GM21390 (cell line): ENCODE measurements around the gene ARFIP2.
"Not testable (repeated sequence)": the region's sequence is repeated elsewhere in the genome, so short reads cannot be mapped to it uniquely, and the experiment has no call there.

Source experiments
- ATAC-seq: cut with Tn5 transposase; IDR thresholded peaks from one replicate; pipeline ENCODE4 v1.9.1; 2021; ENCODE audit not compliant: unreplicated experiment

ARFIP2 gene, protein sequence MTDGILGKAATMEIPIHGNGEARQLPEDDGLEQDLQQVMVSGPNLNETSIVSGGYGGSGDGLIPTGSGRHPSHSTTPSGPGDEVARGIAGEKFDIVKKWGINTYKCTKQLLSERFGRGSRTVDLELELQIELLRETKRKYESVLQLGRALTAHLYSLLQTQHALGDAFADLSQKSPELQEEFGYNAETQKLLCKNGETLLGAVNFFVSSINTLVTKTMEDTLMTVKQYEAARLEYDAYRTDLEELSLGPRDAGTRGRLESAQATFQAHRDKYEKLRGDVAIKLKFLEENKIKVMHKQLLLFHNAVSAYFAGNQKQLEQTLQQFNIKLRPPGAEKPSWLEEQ

DNA sequence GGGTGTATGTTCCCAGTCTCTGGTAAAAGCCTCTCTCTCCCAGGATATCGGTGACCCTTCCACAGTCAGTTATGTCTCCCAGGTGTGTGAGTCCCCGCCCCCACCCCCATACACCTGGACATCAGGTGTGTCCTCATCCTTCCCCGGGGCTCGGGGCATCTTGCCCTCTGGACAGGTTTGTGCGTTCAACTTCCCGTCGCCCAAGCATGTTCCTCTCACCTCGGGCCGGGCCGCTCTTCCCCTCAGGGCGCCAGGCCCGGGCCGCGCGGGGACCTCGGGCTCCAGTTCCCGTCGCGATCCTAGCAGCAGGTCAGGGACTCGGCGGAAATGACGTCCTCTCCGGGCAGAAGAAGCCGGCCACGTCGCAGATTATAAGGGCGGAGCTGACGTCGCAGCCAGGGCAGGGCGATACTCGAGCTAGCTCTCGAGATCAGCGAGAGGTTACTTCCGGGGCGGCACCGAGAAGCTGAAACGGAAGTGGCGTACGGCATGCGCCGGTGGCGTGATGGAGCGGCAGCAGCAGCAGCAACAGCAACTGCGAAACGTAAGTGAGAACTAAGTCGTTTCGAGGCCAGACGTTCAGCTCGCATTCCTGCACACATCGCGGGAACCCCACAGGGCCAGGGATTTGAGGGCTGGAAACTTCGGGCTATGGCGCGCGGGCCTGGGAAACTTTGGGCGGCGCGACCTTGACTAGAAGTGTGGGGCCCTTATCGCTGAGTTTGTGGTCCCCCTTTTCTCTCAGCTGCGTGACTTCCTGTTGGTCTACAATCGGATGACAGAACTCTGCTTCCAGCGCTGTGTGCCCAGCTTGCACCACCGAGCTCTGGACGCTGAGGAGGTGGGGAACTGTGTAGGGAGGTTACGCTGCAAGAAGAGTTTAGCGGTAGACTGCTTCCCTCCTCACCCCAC is at the start of gene ARFIP2, which contains the start of gene TIMM10B:
TSS of gene ARFIP2 (minus strand) at position 320 of the 912 bp plus-strand sequence. CDS start 910 bp downstream, outside the sequence.
TSS of gene TIMM10B (plus strand) at position 490 of the 912 bp plus-strand sequence. CDS start at position 506, 16 bp downstream.
- ATAC-seq: peak; percentile 99

DNA sequence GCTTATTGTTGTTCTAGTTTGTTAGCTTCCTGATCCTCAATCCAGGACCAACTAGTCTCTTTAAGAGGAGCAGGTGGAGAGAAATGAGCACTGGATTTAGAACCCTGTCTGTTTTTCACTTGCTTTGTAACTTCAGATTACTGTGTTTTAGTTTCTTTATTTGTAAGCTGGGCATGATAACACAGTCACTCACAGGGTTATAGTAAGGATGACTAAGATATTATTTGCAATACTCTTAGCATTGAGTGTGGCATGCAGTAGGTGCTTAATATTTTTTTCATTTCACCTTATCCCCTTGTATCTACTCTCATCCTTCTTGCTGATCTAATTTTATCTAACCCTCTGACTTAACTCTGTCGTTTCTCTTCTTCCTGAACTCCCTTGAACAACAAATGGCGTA is 49.7 kb upstream of the ARFIP2 start:
- no peak for ATAC-seq

DNA sequence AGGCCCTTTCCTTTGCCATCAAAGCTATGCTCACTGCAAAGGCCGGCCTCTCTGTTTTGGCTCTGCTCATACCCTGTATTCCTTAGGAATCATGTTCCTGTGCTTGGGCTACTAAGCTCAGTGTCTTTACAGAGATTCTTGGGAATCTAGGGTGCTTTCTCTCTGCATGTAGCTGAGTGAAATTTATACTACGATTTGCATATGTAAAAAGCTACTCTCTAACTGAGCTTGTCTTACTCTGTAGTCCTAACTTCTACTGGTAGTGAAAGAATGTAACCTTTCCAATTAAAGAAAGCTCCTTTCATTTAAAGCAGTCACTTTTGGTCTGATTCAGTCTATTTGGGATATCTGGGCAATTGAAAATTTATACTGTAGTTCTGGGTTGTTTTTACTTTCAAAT is 48.1 kb upstream of the ARFIP2 start:
- ATAC-seq: no peak

DNA sequence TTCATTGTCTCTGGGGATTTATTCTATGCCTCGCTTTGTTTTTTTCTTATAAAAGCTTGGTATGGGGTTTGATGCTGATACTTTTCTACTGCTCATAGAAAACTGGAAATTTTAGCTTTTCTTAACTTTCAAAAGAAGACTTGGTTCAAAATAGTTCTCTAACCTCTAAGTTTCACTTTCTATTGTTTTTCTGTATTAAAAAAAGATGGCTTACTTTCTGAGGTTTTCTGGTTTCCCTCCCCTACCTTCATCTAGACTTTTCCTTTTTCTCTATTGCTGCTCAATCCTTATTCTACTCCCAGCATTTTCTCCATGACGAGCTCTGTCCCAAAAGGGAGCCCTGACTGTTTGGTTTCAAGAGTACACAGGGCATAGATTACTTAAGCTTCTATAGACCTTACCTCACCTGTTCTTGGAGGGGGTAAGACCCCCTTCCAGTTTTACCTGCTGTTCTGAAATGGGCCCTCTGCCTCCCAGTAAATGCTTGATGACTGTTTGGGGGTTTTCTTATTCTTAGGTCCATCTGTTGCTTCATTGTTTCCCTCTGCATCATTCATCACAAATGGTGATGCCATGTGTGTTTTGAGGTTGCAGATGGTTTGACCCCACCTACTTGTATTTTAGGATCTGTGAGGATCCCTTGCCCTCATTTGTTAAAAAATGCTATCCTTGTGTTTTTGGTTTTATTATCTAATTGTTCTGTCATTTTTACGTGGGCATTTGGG is 45.4 kb upstream of the ARFIP2 start:
- ATAC-seq: peak; percentile 67

DNA sequence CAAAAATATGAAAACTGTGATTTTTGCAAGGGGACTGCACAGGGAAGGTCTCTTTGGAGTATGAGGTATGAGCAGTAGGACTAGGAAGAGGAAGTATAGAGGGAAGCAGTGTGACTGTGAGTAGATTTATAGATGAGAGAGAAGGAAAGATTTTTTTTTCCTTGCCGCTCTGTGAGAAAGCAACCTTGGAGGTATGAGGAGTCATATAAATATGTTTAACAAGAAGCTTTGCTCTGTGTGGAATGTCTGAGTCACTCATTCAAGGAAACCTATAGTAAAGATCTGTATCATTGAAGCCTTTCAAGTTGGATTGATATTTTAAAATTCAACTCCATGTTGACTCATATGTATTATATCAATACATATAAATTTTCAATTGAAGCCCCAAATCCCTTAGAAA is 42.1 kb upstream of the ARFIP2 start:
- no peak for ATAC-seq

DNA sequence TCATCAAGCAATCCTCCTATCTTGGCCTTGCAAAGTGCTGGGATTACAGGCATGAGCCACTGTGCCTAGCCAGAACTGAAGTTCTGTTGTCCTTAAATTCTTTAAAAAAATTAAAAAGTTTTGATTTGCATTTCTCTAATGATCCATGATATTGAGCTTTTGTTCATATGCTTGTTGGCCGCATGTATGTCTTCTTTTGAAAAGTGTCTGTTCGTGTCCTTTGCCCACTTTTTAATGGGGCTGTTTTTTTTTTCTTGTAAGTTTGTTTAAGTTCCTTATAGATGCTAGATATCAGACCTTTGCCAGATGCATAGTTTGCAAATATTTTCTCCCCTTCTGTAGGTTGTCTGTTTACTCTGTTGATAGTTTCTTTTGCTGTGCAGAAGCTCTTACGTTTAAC is 40.8 kb upstream of the ARFIP2 start:
- not testable (repeated sequence) for ATAC-seq

DNA sequence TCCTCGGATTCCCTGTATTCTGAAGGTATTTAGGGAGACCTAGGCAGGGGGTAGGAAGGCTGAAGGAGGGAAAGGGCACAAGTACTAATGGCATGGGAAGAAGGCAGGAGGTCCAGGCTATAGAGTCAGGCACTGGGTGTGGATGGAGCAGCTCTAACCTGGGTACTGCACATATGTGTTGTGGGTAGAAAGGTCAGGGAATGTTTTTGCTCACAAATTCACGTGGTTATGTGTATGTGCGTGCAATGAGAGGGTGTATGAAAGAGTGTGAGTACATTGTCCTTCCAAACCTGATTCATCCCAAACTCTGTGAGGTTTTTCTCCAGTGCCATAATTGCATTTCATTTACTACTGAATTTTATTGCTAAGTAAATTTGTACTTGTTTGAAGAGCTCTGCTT is 39.1 kb upstream of the ARFIP2 start:
- no peak for ATAC-seq

DNA sequence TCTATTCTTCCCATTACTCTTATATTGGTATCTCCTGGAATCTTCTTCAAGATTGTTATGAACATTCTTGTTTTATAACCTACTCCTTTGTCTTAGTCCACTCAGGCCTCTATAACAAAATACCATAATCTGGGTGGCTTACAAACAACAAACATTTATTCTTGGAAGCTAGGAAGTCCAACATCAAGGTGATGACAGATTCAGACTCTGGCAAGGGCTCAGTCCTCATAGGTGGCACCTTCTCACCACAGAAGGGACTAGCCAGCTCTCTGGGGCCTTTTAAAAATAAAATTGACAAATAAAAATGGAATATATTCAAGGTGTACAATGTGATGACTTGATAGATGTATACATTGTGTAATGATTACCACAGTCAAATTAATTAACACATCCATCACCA is 35.7 kb upstream of the ARFIP2 start:
- no peak for ATAC-seq

DNA sequence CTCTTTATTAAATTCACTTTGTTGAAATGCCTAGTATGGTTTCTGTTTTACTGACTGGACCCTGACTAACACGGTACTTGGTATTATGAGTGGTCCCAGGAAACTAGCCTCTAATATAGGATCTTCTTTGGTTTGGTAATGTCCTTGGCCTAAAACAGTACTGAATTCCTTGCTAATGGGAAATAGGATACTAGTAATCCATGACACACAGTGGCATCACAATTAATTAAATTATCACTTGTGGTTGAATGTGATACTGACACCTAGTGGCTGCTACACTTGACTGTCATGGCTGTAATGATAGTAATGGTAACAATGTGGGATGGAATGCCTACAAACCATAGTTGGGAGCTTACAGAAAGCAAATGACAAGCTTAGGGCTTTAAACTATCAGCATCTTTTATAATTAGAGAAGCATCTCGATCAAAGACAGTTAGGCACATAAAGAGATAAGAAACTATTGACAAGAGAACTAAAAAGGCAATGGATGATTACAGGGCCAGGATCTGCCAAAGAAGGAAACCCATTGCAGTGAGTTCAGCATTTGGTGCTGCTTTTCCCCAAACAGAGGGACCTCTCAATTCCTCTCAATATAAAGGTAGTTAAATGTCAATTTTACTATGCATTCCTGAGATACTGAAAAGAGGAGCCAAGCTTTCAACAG is 24.6 kb upstream of the ARFIP2 start:
- ATAC-seq: no peak

DNA sequence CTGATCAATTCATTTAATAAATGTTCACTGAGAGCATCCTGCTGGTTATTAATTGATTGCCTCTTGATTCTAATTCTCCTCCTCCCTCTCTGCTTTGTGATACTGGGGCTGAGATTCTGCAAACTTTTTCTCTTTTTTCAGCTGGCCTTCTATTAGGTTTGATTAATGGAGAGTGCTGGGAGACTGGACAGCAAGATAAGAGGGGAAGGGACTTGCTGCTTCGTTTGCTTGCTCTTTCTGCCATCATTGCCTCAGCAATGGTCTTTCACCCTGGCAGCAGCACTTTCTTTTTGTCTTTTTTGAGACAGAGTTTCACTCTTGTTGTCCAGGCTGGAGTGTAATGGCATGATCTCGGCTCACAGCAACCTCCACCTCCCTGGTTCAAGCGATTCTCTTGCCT is 23.0 kb upstream of the ARFIP2 start:
- ATAC-seq: no peak

DNA sequence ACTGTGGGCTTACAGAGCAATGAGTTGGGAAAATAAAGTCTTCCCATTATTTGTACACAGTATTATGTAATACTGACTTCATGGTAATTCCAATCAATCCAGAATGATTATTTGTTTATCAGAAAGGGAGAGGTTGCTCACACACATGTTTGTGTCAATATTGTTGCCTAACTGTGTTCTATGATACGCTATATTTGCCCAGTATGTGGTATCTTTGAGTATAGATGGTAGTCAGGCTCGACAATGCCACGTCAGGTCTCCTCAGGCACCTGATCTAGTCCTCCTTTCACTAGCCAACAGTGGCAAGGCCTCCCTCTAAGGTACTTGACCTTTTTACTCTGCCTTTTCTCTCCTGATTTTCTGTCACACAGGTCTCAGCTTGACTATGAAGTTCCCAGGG is 21.3 kb upstream of the ARFIP2 start:
- no peak for ATAC-seq

DNA sequence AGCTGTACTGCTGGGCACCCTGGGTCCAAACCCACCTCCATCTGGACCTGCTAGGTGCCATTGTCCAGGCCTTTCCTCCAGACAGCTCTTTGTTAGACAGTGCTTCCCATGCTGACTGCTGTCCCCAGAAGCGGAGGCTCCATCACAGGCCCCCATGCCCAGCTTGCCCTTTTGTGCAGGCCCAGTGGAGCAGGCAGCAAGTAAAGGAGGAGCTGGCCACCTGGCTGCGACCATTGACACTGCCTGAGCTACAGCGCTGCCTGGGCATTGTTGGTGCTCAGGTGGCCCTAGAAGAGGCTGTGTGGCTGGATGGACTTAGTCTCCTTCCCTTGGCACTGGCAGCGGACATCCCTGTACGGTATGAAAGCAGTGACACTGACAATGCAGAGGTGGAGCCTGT is 17.4 kb upstream of the ARFIP2 start:
- no peak for ATAC-seq

DNA sequence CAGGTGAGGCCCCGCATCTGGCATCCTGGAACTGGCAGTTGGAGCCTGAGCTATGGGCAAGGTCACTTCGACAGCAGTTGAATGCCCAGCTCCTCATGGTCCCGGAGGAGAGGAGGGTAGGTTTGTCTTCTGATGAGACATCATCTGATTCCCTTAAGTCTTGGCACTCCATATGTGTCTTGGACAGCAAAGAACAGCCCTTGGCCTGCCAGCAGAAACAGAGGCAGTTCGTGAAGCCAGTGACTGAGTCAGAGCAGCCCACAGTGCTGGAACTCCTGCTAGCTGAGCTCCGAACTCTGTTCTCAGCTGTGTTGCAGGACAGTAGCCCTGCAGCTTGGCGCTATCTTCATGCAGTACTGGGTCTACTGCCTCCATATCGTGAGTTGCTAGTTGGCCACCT is 17.0 kb upstream of the ARFIP2 start:
- no peak for ATAC-seq

DNA sequence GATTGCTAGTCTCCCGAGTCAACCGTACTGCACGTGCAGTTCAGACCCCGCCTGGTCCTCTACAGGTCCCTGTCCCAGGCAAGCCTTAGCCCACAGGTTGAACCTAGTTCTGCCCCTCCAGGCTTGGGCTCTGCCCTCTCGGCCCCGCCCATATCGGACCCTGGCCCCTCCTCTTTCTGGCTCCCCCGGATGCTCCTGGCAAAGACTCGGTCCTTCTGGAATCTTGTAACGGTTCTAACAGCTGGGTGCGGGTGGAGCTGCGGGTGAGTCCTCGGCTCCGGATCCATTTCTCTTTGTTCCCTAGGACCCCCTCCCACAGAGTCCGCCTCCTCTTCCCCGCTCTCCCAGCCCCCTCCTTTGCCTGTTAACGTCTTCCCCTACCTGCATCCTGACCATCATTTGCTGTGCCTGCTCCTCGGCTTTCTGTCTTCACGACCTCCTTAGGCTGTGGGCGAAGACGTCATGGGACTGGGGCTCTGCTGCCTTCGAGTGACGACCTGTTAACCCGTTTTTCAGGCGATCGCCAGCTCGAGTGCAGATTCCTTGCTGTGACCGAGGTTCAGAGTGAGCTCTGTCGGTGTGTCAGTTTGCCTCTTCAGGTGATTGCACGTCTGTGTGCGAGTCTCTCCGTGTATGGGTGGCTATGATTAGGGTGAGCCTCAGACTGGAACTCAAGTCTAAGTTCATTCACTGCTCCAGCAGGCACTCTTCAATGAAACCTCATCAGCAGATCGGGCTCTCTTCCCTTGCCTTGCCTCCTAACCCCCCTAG is 16.1 kb upstream of the ARFIP2 start, which contains the start of gene DNHD1:
TSS of gene DNHD1 (plus strand) at position 212 of the 771 bp plus-strand sequence. CDS start 936 bp downstream, outside the sequence.
- ATAC-seq: no peak

DNA sequence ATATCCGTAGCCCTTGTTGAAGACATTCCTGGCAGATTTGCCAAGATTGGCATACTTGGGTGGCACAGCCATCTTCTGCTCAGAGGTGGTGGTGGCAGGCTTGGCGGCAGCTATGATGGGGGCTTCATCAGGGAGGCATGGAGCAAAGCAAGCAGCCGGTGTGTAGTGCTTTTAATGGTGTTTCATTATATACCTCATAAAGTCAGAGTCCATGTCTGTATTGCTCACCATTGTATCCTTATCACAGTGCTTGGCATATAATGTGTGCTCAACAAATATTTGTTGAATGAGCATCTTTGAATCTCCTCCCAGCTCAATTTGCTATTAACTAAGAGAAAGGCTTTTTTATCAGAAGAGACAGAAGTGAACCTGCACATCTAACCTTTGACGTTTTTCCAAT is 8.2 kb upstream of the ARFIP2 start:
- no peak for ATAC-seq

DNA sequence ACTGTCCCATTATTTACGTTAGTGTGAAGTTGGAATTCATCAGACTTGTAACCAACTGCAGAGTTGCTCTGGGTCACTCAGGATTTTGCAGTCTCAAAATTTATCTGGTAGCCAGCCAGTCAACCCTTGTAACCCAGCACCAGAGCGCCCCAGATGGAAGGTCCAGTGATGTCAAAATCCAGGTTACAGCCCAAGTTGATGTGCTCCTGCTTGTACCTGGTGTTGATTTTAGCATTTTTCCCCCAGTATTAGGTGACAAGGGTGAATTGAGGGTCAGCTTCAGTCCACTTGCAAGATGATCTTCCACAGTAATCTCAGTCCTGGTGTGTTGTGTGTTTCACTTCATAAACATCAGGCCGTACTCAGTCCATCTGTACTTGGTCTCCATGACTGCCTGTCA is 7.7 kb upstream of the ARFIP2 start:
- ATAC-seq: no peak

DNA sequence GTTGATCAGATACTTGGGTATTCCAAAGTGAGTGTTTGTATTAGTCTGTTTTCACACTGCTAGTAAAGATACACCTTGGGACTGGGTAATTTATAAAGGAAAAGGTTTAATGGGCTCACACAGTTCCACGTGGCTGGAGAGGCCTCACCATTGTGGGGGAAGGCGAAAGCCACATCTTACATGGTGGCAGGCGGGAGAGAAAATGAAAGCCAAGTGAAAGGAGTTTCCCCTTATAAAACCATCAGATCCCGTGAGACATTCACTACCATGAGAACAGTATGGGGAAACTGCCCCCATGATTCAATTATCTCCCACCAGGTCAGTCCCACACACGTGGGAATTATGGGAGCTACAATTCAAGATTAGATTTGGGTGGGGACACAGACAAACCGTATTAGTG is 7.2 kb upstream of the ARFIP2 start:
- ATAC-seq: no peak

DNA sequence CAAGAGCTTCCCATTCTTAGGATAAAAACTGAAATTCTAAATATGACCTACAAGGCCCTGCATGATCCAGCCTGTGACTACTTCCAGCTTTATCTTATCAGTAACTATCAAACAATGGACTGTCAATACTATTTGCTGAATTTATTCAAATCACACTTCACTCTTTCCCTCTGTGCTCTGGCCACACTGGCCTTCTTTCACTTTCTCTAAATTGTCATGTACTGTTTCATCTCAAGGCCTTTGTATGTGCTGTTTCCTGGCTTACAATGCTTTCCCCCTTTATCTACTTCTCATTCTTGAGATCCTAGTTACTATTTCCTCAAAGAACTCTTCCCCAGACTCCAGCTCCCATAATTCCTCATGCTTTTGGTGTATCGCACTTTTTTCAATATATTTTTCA is 5.8 kb upstream of the ARFIP2 start:
- ATAC-seq: no peak

DNA sequence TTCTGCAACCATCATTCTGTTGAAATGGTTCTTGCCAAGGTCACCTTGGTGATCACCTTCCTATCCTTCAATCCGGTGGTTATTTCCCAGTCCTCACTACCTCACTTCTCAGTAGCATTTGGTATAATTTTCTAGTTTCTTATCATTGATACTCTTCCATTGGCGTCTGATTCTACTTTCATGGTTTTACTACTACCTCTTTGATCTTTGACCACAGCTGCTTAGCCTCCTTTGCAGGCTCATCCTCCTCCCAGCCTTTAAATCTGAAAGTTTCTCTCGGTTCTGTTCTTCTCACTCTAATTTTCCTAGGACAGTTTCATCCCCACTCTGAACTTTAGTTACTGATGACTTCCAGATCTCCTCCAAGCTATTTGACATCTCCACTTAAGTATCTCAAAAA is 5.1 kb upstream of the ARFIP2 start:
- ATAC-seq: no peak

DNA sequence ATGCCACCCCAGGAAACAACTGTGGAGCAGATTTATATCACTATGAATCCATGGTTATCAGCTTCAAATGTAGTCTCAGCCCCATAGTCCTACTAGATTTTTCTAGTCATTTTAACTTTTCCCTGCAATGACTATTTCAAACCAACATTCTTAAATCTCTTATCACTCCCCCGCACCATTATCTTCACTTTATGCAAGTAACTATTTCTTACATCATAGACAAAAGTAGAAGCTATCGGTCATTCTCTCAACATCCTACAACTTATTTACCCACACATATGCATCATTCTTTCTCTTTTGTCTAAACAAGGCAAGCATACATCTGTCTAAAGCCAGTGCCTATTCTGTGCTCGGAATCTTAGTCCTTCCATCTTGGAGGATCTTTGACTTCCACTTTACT is 4.5 kb upstream of the ARFIP2 start:
- ATAC-seq: no peak
